ENCODE measurements around the gene G6PC3. TPM values are rescaled to one million over a fixed set of nuclear protein-coding genes. Genes with fewer than 3 reads are reported as not detected.

The G6PC3 gene
- polyA plus RNA-seq, 1 of the 3 experiments (the other 2 are of a cell fraction): 166 TPM

DNA sequence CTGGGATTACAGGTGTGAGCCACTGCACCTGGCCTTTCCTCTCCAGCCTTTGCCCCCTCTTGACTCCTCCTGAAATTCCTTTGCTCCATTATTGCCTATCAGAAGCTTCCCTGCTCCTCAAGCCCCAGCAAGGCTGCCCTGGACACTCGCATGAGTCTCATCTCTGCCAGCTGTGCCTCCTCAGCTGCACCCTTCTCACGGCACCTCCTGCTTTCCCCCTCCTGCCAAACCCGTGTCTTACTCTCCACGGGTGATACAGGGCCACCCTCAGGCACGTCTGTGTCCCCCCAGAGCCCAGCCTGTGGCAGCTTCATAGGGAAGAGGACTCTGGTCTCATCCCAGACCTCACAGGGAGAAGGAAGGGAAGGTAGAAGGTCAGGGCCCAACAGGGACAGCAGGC, 15.4 kb downstream of the G6PC3 start:
- peak overlapping the region in 1 of 2 experiments; percentile 75; a peak in 1 of 4 replicates for H3K27ac ChIP-seq (ENCODE audit: low read depth in 2 of 2, low read length in 1 of 2)

More for the DNA sequence above, 15.4 kb downstream of the G6PC3 start:
- no peaks in the 10 kb centered on the region for H3K79me2 ChIP-seq (ENCODE audit: insufficient read depth)
- no peak overlapping the region for H3K9ac ChIP-seq
- no peak overlapping the region for H3K4me3 ChIP-seq (ENCODE audit: low read depth in 2 of 2, low read length in 1 of 2)
- no peak overlapping the region for H2AFZ ChIP-seq (ENCODE audit: low read depth)
- ChIA-PET CTCF (interaction anchor here (0.9 to 4.3 kb wide), 4 partner anchors 8 to 44 kb away, joined by 3 to 23 read pairs (median 18); no protein-coding TSS in a partner anchor), POLR2A (no interaction called here)
- no peak for TF ChIP-seq EP300 (IDR thresholded peaks at IDR 0.05; ENCODE audit: borderline replicate concordance in 1 of 2, low read depth in 1 of 2, low read length in 1 of 2)
- TF ChIP-seq YY1 (IDR thresholded peaks at IDR 0.05; ENCODE audit: low read depth): no peak
- TF ChIP-seq IRF3 (IDR thresholded peaks at IDR 0.05; ENCODE audit: low read depth, low read length): no peak
- TF ChIP-seq EZH2phosphoT487 (IDR thresholded peaks at IDR 0.05; ENCODE audit: borderline replicate concordance, low read depth): no peak
- TF ChIP-seq REST (IDR thresholded peaks at IDR 0.05; ENCODE audit: low read depth, low read length): no peak
- TF ChIP-seq ZBTB33 (IDR thresholded peaks at IDR 0.05; ENCODE audit: borderline replicate concordance, low read depth): no peak
- no peak for TF ChIP-seq PBX3 (IDR thresholded peaks at IDR 0.05)
- no peak for TF ChIP-seq MAX (IDR thresholded peaks at IDR 0.05; ENCODE audit: low read depth)
- TF ChIP-seq SMC3 (IDR thresholded peaks at IDR 0.05; ENCODE audit: low read depth, low read length): no peak
- TF ChIP-seq TEAD4 (IDR thresholded peaks at IDR 0.05; ENCODE audit: borderline replicate concordance, insufficient read depth): no peak
- no peak for TF ChIP-seq GATA2 (CRISPR knock-in tag; IDR thresholded peaks at IDR 0.05)
- no peak for TF ChIP-seq TCF12 (IDR thresholded peaks at IDR 0.05)
- no peak for TF ChIP-seq MXI1 (IDR thresholded peaks at IDR 0.05; ENCODE audit: low read depth, low read length)
- no peak for TF ChIP-seq TAF1 (IDR thresholded peaks at IDR 0.05; ENCODE audit: borderline replicate concordance, low read depth, low read length)
- no peak for TF ChIP-seq RAD21 (IDR thresholded peaks at IDR 0.05; ENCODE audit: low read length)
- TF ChIP-seq RXRA (IDR thresholded peaks at IDR 0.05; ENCODE audit: borderline replicate concordance, low read depth): no peak
- no peak for TF ChIP-seq FOXJ3 (CRISPR knock-in tag; IDR thresholded peaks at IDR 0.05)
- TF ChIP-seq NRF1 (IDR thresholded peaks at IDR 0.05; ENCODE audit: low read depth, low read length): no peak
- H3K9me3 ChIP-seq: no peaks in the 10 kb centered on the region
- H3K4me2 ChIP-seq: no peak overlapping the region
- no peak for DNase-seq
- no peaks in the 10 kb centered on the region for H3K27me3 ChIP-seq (ENCODE audit: insufficient read depth)
- H3K9me2 ChIP-seq: no peaks in the 10 kb centered on the region
- H3F3A ChIP-seq (replicated peaks; ENCODE audit: insufficient read depth): peaks cover 20% of the 10 kb centered on the region
- H3K36me3 ChIP-seq (replicated peaks in 1 of 2; ENCODE audit: control insufficient read depth in 1 of 2, insufficient read depth in 2 of 2, low read length in 1 of 2): peaks cover 4 to 12% of the 10 kb centered on the region in 2 experiments
- H3K4me1 ChIP-seq (ENCODE audit: control insufficient read depth in 1 of 2, insufficient read depth in 2 of 2, low read depth in 1 of 2, low read length in 1 of 2): peaks cover 12 to 15% of the 10 kb centered on the region in 2 experiments; a peak in 3 of 4 replicates
- H4K20me1 ChIP-seq (ENCODE audit: insufficient read depth): no peaks in the 10 kb centered on the region
- 82% methylated on average over 5 of the region's 5 CpGs for WGBS (ENCODE audit: low lambda C conversion rate)
